B cell (primary cell): ENCODE results near the gene MEN1. TPM values are rescaled to one million over a fixed set of nuclear protein-coding genes. Genes with fewer than 3 reads are reported as not detected.

Experiments
- ATAC-seq: fragments of 200-7000 bp; cut with Tn5 transposase; one replicate; pipeline ENCODE4 v1.10.0; 2021; ENCODE audit warnings: low read depth, mild to moderate bottlenecking, moderate number of reproducible peaks, moderate library complexity
- CTCF ChIA-PET: fragments of 350-600 bp; sonication (Branson Sonifier 250); formaldehyde crosslinking; loops from one replicate; lab custom pipeline; 2021; ENCODE audit warnings: antibody characterized with exemption, inconsistent platforms; lab: Charles Lee
- POLR2A ChIA-PET: fragments of 350-600 bp; sonication (Branson Sonifier 250); formaldehyde crosslinking; loops from one replicate; lab custom pipeline; 2021; ENCODE audit warnings: antibody characterized with exemption; lab: Charles Lee
- DNase-seq: peaks from one replicate; pipeline ENCODE4 v3.0.0; 2013
- H2AFZ ChIP-seq: 2 replicates; pipeline ENCODE4 v1.6.1; 2012; ENCODE audit warnings: mild to moderate bottlenecking, low read depth, low read length; ENCODE audit not compliant: insufficient read depth, poor library complexity, severe bottlenecking
- H3K27ac ChIP-seq, 2 donors: 1 replicate in 1 of 2; 2 replicates in 1 of 2; pipeline ENCODE4 v1.5.1; 2012 to 2013; ENCODE audit warnings: low read length in 2 of 2, mild to moderate bottlenecking in 2 of 2, moderate library complexity in 1 of 2
- H3K27me3 ChIP-seq, 4 experiments: fragments of 200-600 bp in 1 of 4; sonication (generic) in 1 of 4; replicated peaks in 1 of 4; 1 replicate in 2 of 4; 2 replicates in 2 of 4; pipeline versions ENCODE4 v1.6.1 to v1.7.0; 2013 to 2016; ENCODE audit warnings: low read length in 3 of 4, mild to moderate bottlenecking in 2 of 4, mixed read lengths in 1 of 4, moderate library complexity in 1 of 4; ENCODE audit not compliant: insufficient read depth in 4 of 4, control insufficient read depth in 3 of 4; ENCODE audit errors: control extremely low read depth in 1 of 4
- H3K36me3 ChIP-seq, 2 experiments: replicated peaks in 1 of 2; 1 replicate in 1 of 2; 2 replicates in 1 of 2; pipeline versions ENCODE4 v1.6.1 to v1.7.1; 2013; ENCODE audit warnings: low read length in 1 of 2; ENCODE audit not compliant: insufficient read depth in 2 of 2, control insufficient read depth in 1 of 2; ENCODE audit errors: control extremely low read depth in 1 of 2, extremely low read depth in 1 of 2
- H3K4me1 ChIP-seq, 2 donors: fragments of 200-600 bp in 1 of 2; sonication (generic) in 1 of 2; 1 replicate in 1 of 2; 2 replicates in 1 of 2; pipeline versions ENCODE4 v1.5.1 to v1.6.1; 2013 to 2017; ENCODE audit warnings: low read length in 2 of 2; ENCODE audit not compliant: control insufficient read depth in 2 of 2, insufficient read depth in 2 of 2
- H3K4me2 ChIP-seq: replicated peaks from 2 replicates; pipeline ENCODE3; 2012; ENCODE audit warnings: mild to moderate bottlenecking, low read depth, low read length; ENCODE audit not compliant: poor library complexity, severe bottlenecking
- H3K4me3 ChIP-seq, 5 experiments: fragments of 200-600 bp in 1 of 5; sonication (generic) in 1 of 5; 1 replicate in 3 of 5; 2 replicates in 2 of 5; pipeline versions ENCODE4 v1.5.1 to v1.7.0; 2011 to 2016; ENCODE audit warnings: low read length in 4 of 5, mild to moderate bottlenecking in 4 of 5, low read depth in 2 of 5, control low read depth in 1 of 5, moderate library complexity in 1 of 5; ENCODE audit not compliant: insufficient read depth in 1 of 5; ENCODE audit errors: control extremely low read depth in 1 of 5, extremely low read depth in 1 of 5
- H3K79me2 ChIP-seq: fragments of 200-600 bp; sonication (generic); one replicate; pipeline ENCODE4 v1.6.0; 2016; ENCODE audit warnings: low read length; ENCODE audit not compliant: control insufficient read depth, insufficient read depth
- H3K9ac ChIP-seq: fragments of 200-600 bp; sonication (generic); 2 replicates; pipeline ENCODE4 v1.6.1; 2017; ENCODE audit warnings: mild to moderate bottlenecking, low read length, moderate library complexity
- H3K9me3 ChIP-seq, 3 donors: one replicate each; pipeline versions ENCODE4 v1.6.1 to v1.7.1; 2013; ENCODE audit warnings: low read length in 2 of 3; ENCODE audit not compliant: control insufficient read depth in 2 of 3, insufficient read depth in 1 of 3; ENCODE audit errors: control extremely low read depth in 1 of 3
- H4K20me1 ChIP-seq: 2 replicates; pipeline ENCODE4 v1.6.0; 2012; ENCODE audit warnings: mild to moderate bottlenecking, low read length; ENCODE audit not compliant: insufficient read depth, control insufficient read depth, poor library complexity, severe bottlenecking
- H3K27ac Mint-ChIP-seq: one replicate; pipeline ENCODE4 v1.8.0; 2021; ENCODE audit warnings: mixed read lengths
- H3K27me3 Mint-ChIP-seq: one replicate; pipeline ENCODE4 v1.8.0; 2021; ENCODE audit warnings: mixed read lengths
- H3K4me1 Mint-ChIP-seq: one replicate; pipeline ENCODE4 v1.8.0; 2021; ENCODE audit warnings: mixed read lengths
- H3K4me3 Mint-ChIP-seq: one replicate; pipeline ENCODE4 v1.8.0; 2021; ENCODE audit warnings: mixed read lengths
- H3K9me3 Mint-ChIP-seq: one replicate; pipeline ENCODE4 v1.8.0; 2022; ENCODE audit warnings: mixed read lengths; ENCODE audit not compliant: insufficient read depth
- CTCF ChIP-seq: fragments of 200-600 bp; IDR thresholded peaks from one replicate; pipeline ENCODE4 v1.8.0; 2022; ENCODE audit warnings: antibody characterized with exemption, mild to moderate bottlenecking
- EZH2 ChIP-seq: IDR thresholded peaks from 2 replicates; pipeline ENCODE4 v1.6.1; 2012; ENCODE audit warnings: borderline replicate concordance, low read depth, mild to moderate bottlenecking, moderate library complexity, low read length; ENCODE audit not compliant: insufficient read depth, poor library complexity, severe bottlenecking
- WGBS: methylation state at CpG from one replicate; pipeline ENCODE4 v1.1.5; 2013; ENCODE audit warnings: missing lambda C conversion rate; ENCODE audit not compliant: insufficient coverage; 5-methylcytosine and 5-hydroxymethylcytosine counted together
- intact Hi-C: fragments of 100-400 bp; cut with micrococcal nuclease; formaldehyde crosslinking; loops from one replicate; pipeline ENCODE4 v1.10.0; 2022
- polyA plus RNA-seq: library from polyadenylated mRNA; depleted of rRNA; stranded (reverse); fragments of >200 nt; gene quantifications from 2 replicates; pipeline ENCODE4 v1.2.3, GENCODE V29; 2012
- total RNA-seq, 2 donors: library from RNA; stranded (reverse); fragments of 120-200 nt in 1 of 2; gene quantifications; 1 replicate in 1 of 2; 2 replicates in 1 of 2; pipeline versions ENCODE4 v1.2.3 to v1.2.4, GENCODE V29; 2013 to 2022

MEN1 gene
- total and polyA plus RNA-seq, 2 donors (not counting 1 experiment from before 2014, with no cell fraction given), result 48.2 to 68.5 TPM

GRCh38 chr11:64793271-64794160 lies 16.8 kb downstream of the MEN1 start:
- H3K9ac ChIP-seq, result no peak overlapping the region
- Mint-ChIP-seq H3K4me3 (no peak overlapping the region), H3K27me3 (no peaks in the 10 kb centered on the region), H3K9me3 (no peaks in the 10 kb centered on the region), H3K4me1 (peaks cover 19% of the 10 kb centered on the region), H3K27ac (peak overlapping the region; percentile 75)
- H3K36me3 ChIP-seq, result peaks cover 2 to 58% of the 10 kb centered on the region in 2 experiments
- no peaks in the 10 kb centered on the region for H4K20me1 ChIP-seq
- H3K9me3 ChIP-seq, result no peaks in the 10 kb centered on the region
- H3K27me3 ChIP-seq, result no peaks in the 10 kb centered on the region
- WGBS, result 40% methylated on average over 10 of the region's 11 CpGs
- peaks cover 8 to 11% of the 10 kb centered on the region in 2 donors for H3K4me1 ChIP-seq
- peak overlapping the region; percentile 30 for H3K4me2 ChIP-seq
- no peak for ATAC-seq
- CTCF ChIA-PET, result interaction anchor here (0.7 to 1.7 kb wide), 3 partner anchors 8 to 118 kb away, joined by 3 to 5 read pairs (median 3); no protein-coding TSS in a partner anchor
- POLR2A ChIA-PET, result interaction anchor here (0.7 to 1.2 kb wide), 2 partner anchors 12 to 15 kb away, joined by 3 to 4 read pairs; partner anchors contain the start of gene SF1
- peak overlapping the region in 1 of 2 donors; percentile 48 for H3K27ac ChIP-seq
- no peak overlapping the region for H2AFZ ChIP-seq
- no peak for DNase-seq
- peaks cover 4% of the 10 kb centered on the region for H3K79me2 ChIP-seq
- intact Hi-C loops, result no loop called here
- H3K4me3 ChIP-seq, result no peak overlapping the region
- TF ChIP-seq EZH2 (no peak), CTCF (no peak)

GRCh38 chr11:64792482-64792881 lies 17.9 kb downstream of the MEN1 start:
- H2AFZ ChIP-seq, result no peak overlapping the region
- no peak overlapping the region for H3K4me3 ChIP-seq
- Mint-ChIP-seq H3K4me3 (no peak overlapping the region), H3K27me3 (no peaks in the 10 kb centered on the region), H3K27ac (peak overlapping the region; percentile 41), H3K9me3 (no peaks in the 10 kb centered on the region), H3K4me1 (peaks cover 21% of the 10 kb centered on the region)
- TF ChIP-seq EZH2 (no peak), CTCF (no peak)
- H4K20me1 ChIP-seq, result no peaks in the 10 kb centered on the region
- no peak overlapping the region for H3K9ac ChIP-seq
- ChIA-PET CTCF (interaction anchor here (1.2 to 1.7 kb wide), 3 partner anchors 8 to 56 kb away, joined by 3 to 10 read pairs (median 3); no protein-coding TSS in a partner anchor), POLR2A (no interaction called here)
- H3K36me3 ChIP-seq, result peaks cover 2 to 62% of the 10 kb centered on the region in 2 experiments
- 80% methylated on average over 1 of the region's 4 CpGs for WGBS
- DNase-seq (no peak), ATAC-seq (no peak)
- intact Hi-C loops, result no loop called here
- H3K27me3 ChIP-seq, result no peaks in the 10 kb centered on the region
- H3K4me2 ChIP-seq, result no peak overlapping the region
- H3K4me1 ChIP-seq, result peaks cover 13 to 17% of the 10 kb centered on the region in 2 donors
- no peaks in the 10 kb centered on the region for H3K9me3 ChIP-seq
- no peak overlapping the region for H3K27ac ChIP-seq
- no peaks in the 10 kb centered on the region for H3K79me2 ChIP-seq
